GM18519 (cell line): ENCODE data around the gene ACAP2.
A peak's percentile ranks its signal among the peaks of the same experiment; 100 is the strongest.
"Not testable (repeated sequence)": the region's sequence is repeated elsewhere in the genome, so short reads cannot be mapped to it uniquely, and the experiment has no call there.

ENCODE experiments used
- ATAC-seq: cut with Tn5 transposase; IDR thresholded peaks from one replicate; pipeline ENCODE4 v1.9.1; 2021; ENCODE audit warnings: mild to moderate bottlenecking, moderate library complexity; ENCODE audit not compliant: unreplicated experiment, low FRiP score

ACAP2 gene

DNA sequence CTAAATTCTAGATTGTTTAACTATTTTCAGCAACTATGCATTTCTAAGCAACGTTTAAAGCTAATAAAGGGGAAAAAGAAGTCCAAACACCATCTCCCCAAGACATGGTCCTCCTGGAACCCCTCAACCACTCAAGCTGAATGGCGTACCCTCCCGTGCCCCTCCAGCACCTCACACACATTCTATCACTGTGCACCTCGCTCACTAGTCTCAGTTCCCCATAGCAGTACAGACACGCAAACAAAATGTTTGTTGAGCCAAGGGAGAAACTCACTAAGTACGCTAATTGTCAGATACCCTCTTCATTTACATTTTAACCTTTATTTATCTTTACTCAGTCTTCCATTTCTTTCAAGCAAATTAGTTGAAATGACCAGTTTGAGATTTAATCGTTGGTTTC lies 48.8 kb downstream of the ACAP2 start:
- peak; percentile 65 for ATAC-seq

DNA sequence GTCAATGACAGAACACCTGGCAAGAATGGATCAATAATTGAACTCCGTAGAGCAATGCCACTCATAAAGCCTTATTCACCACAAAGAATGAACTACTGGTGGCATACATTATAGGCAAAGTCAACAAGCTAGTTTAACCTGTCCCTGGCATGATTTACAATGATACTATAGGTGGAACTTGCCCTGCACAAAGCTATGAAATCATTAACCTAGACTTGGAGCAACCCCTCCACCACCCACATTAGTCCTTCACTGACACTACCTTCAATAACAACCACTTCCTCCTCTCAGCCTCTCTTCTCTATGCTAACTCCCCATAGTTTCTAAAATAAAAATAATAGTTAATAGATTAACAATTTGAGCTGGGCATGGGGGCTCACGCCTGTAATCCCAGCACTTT lies 54.4 kb downstream of the ACAP2 start:
- no peak for ATAC-seq

DNA sequence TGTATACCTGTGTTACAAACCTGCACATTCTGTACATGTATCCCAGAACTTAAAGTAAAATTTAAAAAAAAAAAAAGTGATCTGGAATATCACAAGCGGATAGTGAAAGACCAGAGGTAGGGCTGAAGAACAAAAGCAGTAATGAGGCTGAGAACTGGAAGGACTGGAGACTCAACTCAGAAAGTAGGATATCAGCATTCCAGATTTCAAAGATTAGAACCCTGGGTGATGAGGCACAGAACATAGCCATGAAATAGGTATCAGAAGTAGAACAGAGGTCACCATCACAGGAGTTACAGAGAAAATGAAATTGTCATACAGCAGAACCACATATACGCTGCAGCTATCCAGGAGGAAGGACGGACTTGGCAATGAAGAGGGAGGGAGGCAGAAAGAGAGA lies 56.1 kb downstream of the ACAP2 start:
- ATAC-seq = no peak

- no peak for ATAC-seq
Measured at GRCh38 chr3:195385526-195385925, 57.3 kb downstream of the ACAP2 start.

DNA sequence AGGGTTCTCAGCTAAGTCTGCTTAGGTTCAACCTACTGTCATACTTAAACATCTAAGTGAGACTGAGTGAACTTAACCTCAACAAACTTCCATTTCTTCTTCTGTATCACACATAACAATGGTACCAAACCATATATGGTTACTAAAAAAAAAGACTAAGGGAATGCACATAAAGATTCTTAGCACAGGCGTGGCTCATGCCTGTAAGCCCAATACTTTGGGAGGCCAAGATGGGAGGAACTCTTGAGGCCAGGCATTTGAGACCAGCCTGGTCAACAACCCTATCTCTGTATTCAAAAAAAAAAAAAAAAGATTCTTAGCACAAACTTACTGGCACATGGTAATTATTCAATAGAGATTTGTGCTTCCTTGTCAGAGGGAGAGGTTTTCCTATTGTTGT lies 57.9 kb downstream of the ACAP2 start:
- no peak for ATAC-seq

DNA sequence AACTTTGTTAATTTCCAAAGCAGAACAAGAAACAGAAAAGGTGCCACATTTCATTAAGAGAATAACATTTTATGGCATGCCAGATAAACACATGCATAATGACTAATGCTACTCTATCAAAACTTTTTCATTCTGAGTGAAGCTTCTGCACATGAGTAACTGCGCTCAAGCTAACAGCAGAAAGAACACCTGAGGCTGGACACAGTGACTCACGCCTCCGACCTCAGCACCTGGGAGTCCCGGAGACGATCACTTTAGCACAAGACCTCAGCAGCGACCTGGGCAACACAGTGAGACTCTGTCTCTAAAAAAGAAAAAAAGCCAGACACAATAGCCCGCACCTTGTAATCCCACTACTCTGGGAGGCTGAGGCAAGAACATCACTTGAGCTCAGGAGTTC lies 70.6 kb downstream of the ACAP2 start:
- ATAC-seq = no peak

DNA sequence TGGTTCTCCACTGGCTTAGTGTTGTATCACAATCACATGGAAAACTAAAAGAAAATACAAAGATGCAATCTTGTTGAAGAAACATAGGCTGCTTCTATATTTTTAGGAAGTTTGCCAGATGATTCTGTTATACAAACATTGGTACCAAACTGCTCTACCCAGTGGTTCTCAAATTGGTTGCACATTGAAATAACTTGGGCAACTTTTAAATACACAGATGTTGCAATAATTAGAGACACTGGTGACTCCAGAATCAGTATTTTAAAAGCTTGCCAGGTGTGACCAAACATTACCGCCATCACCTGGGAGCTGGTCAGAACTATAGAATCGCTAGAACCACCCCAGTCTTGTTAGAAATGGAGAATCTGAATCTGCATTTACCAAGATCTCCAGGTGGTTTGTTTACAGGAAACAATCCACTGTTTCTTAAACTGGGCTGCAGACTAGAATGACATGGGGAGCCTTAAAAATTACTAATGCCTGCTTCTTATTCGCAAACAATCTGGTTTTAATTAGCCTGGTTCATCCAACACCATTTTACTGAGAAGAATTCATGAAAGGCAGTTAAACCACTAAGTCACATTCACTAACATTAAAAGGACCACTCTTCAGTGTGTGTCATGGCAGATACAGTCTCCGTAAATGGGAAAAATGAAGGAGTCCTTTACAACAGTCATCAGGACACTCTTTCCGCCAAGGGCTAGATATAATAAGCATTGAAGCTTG lies 76.5 kb downstream of the ACAP2 start:
- ATAC-seq = no peak

DNA sequence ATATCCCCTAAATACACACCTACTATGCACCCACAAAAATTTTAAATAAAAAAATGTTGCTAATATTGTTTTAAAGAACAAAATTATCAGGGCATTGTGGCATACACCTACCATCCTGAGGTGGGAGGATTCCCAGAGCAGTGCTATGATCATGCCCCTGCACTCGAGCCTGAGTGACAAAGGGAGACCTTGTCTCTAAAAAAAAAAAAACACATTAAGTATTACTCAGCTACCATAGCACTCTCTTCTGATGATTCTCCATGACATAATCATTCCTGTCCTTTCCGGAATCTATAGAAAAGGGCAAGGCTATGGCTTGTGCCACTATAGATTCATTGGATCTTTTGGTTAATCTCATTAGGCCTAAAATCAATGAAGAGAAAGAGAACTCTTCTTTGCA lies 77.4 kb downstream of the ACAP2 start:
- no peak for ATAC-seq

- not testable (repeated sequence) for ATAC-seq
Measured at GRCh38 chr3:195357797-195358196, 85.0 kb downstream of the ACAP2 start.

GRCh38 chr3:195356151-195357086 lies 86.4 kb downstream of the ACAP2 start:
- no peak for ATAC-seq

DNA sequence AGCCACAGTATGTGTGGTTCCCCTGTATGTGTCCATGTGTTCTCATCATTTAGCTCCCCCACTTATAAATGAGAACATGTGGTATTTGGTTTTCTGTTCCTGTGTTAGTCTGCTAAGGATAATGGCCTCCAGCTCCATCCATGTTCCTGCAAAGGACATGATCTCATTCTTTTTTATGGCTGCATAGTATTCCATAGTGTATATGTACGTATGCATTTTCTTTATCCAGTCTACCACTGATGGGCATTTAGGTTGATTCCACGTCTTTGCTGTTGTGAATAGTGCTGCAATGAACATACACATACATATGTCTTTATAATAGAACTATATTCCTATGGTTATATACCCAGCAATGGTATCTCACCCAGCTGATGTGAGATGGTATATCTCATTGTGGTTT lies 88.8 kb downstream of the ACAP2 start:
- ATAC-seq = not testable (repeated sequence)

GRCh38 chr3:195352895-195353488 lies 89.8 kb downstream of the ACAP2 start:
- no peak for ATAC-seq

DNA sequence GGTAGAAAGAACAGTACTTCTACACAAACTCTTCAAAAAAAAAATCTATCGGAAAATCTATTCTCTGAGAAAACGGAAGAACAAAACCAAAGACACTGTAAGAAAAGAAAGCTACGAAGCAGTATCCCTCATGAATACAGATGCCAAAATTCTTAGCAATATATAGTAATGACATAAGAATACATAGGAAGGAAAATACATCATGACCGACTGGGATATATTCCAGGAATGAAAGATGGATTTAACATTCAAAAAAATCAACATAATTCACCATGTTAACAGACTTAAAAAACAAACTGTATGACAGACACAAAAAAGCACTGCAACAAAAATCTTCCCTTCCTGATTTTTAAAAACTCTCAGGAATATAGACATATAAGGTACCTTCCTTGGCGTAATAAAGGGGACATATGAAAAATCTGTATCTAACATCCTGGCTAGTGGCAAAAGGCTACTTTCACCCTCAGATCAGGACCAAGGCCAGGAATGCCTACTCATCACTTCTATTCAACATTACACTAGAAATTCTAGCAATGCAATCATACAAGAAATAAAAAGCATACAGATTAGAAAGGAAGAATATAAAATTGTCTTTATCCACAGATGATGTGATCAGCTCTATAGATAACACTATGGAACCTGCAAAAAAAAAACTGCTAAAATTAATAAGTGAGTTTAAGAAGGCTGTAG lies 94.2 kb downstream of the ACAP2 start:
- ATAC-seq = no peak

DNA sequence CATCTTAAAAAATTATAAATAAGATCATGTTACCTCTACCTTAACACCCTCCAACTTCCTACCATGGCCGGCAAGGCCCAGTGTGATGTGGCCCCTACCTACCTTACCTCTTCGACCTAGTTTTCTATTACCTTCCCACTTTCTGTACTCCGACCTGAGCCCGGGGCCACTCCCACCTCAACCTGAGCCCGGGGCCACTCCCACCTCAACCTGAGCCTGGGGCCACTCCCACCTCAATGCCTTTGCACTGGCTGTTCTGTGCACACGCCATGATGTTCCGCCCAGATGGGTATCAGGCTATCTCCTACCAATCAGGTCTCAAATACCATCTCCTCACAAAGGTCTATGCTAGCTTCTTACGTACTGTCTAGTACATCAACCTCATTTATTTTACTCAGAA lies 105.1 kb downstream of the ACAP2 start:
- no peak for ATAC-seq

GRCh38 chr3:195334967-195335366 lies 107.9 kb downstream of the ACAP2 start:
- no peak for ATAC-seq

DNA sequence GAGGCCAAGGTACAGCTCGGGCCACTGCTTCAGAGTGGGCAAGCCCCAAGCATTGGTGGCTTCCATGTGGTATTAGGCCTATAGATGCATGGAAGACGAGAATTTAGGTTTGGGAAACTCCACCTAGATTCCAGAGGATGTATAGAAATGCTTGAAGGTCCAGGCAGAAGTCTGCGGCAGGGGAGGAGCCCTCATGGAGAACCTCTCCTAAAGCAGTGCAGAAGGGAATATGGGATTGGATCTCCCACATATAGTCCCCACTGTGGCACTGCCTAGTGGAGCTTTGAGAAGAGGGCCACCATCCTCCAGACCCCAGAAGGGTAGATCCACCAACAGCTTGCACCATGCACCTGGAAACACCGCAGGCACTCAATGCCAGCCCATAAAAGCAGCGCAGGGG lies 123.8 kb downstream of the ACAP2 start:
- no peak for ATAC-seq

DNA sequence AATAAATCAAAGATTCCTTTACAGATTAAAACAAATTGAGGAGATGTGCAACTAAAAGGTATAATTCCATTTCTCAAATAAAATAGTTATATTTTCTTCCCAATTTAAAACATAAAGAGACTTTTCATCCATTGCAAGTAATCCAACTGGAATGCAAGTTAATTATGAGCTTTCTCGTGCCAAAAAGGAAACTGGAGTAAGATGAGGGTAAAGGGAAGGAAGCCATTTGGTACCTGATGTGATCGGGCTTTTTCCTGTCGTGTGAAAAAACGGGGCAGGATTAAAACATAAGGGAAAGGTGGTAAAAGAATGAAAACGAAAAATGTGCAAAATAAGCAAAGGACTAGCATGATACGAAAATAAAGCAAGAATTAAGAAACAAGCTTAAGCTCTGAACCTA lies 130.1 kb downstream of the ACAP2 start:
- no peak for ATAC-seq

GRCh38 chr3:195307711-195308110 lies 135.1 kb downstream of the ACAP2 start:
- ATAC-seq = no peak

DNA sequence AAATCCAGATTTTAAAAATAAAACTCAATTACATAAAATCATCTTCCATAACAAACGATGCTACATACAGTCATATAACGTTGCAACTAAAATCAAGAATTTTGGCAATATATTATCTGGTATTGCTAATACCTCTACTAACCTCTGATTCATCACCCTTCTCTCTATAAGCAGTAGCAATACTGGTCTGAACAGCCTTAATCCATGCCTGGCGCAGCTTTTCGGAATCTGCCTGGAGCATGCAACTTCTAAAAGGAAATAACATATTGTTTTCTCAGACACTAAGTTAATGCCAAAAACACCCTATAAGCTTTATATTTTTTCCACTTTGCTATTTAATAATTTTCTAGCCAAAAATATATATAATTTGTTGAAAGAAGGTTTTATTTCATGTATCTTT lies 136.5 kb downstream of the ACAP2 start:
- ATAC-seq = no peak

GRCh38 chr3:195302431-195302830 lies 140.4 kb downstream of the ACAP2 start:
- no peak for ATAC-seq

DNA sequence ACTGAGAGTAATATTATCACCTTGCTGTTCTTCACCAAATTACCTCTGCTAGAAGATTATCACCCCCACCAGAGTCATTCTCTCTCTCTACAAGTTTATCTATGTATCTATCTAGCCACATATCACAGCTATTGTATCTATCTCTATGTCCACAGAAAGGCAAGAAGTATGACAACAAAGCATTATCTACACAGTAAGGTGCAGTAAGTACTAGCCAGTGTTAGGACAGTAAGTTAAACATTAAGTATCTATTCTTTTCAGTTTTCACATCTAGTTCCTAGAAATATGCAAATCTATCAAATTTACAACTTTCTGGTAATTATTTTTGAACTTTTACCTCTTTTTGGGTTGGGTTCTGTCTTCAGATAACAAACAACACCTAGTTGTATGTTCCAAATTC lies 145.4 kb downstream of the ACAP2 start:
- ATAC-seq = no peak
